A673 (cell line): Measurements from ENCODE around the gene TBRG1.

Source experiments
- CTCF ChIP-seq: fragments of 300-800, 200-600 bp; sonication (generic); conservative IDR thresholded peaks from 2 replicates; pipeline ENCODE4 v1.5.1; 2017; ENCODE audit warnings: low read depth, mild to moderate bottlenecking, antibody characterized with exemption, low read length, moderate library complexity, mixed read lengths
- EZH2 ChIP-seq: fragments of 200-600 bp; sonication (generic); IDR thresholded peaks from 2 replicates; pipeline ENCODE4 v1.6.1; 2017; ENCODE audit warnings: borderline replicate concordance, low read depth, mild to moderate bottlenecking, mixed read lengths, antibody characterized with exemption, low read length; ENCODE audit not compliant: poor library complexity, severe bottlenecking

- no peak for TF ChIP-seq CTCF
- no peak for TF ChIP-seq EZH2
Observed at GRCh38 chr11:124682443-124682842, 59.8 kb downstream of the TBRG1 start.
